Measurements from ENCODE around the gene CCDC171. TPM values are rescaled to one million over a fixed set of nuclear protein-coding genes. Genes with fewer than 3 reads are reported as not detected.
"Not testable (repeated sequence)": the region's sequence is repeated elsewhere in the genome, so short reads cannot be mapped to it uniquely, and the experiment has no call there.

The CCDC171 gene
- polyA plus RNA-seq (ENCODE audit: insufficient read length in 3 of 3): 1 to 10 TPM; 4.5 to 6.1 (median 4.5) TPM

DNA sequence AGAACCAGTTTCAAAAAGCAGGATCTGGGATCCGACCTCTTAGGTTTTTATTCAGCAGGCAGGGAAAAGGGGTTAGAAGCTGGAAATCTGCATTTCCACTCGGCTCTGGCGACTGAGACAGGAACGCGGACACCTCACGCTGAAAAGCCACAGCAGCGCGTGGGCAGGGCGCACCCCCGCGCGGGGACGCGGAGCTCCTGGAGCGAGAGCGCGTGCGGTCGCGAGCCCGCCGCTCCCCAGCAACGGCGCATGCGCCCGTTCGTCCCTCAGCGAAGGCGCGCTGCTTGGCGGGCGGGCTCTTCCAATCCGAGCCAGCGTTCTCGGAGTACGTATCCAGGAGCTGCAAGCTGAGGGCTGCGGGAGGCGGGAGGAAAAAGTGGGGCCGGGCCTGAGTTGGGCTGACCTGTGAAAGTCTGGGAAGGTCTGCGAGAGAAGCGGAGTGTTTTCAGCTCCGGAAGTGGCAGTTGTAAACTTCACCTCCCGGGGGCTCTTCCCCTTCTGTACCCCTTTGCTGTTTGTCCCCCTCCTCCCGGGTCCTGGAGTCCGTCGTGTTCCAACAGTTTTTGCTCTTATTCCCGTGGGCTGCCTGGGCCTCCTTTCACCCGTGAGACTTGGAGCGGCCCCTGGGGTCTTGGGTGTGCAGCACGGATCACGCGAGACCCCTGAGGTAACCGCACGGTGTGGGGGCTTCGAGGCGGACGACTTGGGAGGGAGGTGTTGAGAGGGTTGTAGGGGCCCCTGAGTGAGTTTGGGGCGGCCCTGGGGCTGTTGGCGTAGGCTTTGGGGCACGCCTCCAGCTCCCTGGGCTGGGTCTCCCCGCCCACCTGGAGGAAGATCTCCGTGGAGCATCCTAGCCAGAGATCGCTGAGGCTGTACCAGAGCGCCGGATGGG, at the start of gene CCDC171:
TSS of gene CCDC171 (plus strand) at position 408 of the 892 bp plus-strand sequence. CDS start 11,046 bp downstream, outside the sequence.
- peak; percentile 89 to 94 (median 92) for DNase-seq (ENCODE audit: low read depth in 3 of 3, low spot score in 2 of 3)

GRCh38 chr9:15505921-15506320, 46.9 kb upstream of the CCDC171 start:
- no peak for DNase-seq (ENCODE audit: low read depth in 3 of 3, low spot score in 2 of 3)

DNA sequence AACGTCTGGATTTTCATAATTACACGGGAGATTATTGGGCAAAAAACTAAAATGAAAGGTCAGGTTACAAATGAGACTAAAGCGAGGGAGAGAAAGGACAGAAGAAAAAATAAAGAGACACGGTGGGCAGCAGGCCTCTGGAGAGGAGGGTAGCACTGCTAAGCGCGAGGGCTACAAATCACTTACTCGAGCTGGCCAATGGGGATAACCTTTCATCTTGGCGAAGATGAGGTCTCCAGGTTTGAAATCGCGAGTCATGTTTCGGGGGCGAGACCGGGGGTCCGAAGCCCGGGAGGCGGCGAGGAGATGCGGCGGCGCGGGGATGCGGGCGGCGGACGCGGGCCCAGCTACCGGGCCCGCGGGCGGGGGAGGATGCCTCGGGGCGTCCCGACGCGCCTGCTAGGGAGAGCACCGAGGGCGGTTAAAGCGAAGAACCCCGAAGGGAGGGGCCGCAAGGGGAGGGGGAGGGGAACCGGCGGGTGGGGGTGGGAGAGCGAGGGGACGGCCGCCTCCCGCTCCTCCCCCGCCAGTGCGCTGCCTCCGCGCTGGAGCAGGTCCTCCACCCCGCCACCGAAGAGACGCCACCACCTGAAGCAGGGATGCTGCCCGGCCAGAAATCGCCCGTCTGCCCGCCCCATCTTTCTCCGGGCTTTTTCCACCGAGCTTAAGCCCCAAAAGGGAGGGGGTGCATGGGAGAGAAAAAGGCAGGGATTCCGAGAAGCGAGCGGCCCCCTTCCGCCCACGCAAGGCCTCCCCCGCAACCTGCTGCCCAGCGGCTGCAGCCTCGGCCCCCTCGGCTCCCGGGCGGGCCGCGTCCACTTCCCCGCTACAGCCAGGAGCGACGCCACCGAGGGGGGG, 42.7 kb upstream of the CCDC171 start:
- peak in 1 of 3 donors; percentile 39 for DNase-seq (ENCODE audit: low read depth in 3 of 3, low spot score in 2 of 3)

GRCh38 chr9:15510789-15511575, 41.9 kb upstream of the CCDC171 start, which contains the start of gene PSIP1:
TSS of gene PSIP1 (minus strand) at chr9:15510970. CDS start at chr9:15510188, 782 bp downstream.
- DNase-seq (ENCODE audit: low read depth in 3 of 3, low spot score in 2 of 3): peak; percentile 72 to 90 (median 82)

- DNase-seq (ENCODE audit: low read depth in 3 of 3, low spot score in 2 of 3): no peak
These were observed 40.6 kb upstream of the CCDC171 start for GRCh38 chr9:15512204-15512603.

DNA sequence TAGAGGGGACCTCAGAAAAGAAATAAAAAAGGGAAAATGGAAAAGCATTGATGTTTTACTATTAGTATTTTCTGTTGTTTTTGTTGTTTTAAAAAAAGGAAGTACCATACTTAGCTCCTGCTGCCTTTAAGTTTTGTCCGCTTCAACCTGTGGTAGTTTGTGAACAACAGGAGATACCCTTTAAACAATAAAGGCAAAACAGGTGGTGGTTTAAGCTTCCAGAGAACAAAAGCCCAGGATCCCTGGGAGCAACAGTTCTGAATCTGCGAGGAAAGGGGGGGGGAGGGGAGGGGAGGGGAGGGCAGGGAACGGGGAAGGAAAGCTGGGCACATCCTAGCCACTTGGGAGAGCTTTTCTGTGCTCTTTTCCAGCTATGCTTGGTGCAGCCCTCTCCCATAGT, 40.0 kb upstream of the CCDC171 start:
- no peak for DNase-seq (ENCODE audit: low read depth in 3 of 3, low spot score in 2 of 3)

DNA sequence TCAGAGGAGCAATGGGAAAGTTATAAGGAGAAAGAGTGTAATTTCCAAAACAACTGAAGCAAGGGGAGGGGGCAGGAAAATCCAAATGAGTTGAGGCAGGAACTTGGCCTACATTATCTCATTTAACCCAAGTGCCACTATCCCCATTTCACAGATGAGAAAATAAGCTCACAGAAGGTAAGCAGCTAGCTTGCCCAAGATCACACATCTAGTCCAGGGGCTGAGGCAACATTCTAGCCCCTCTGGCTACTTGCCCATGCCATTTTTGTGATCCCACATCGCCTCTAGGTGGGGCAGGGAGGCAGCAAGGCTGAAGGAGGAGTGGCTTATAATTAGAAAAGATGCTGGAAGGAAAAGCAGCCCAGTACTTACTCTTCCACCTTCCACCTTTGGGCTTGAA, 39.5 kb upstream of the CCDC171 start:
- DNase-seq (ENCODE audit: low read depth in 3 of 3, low spot score in 2 of 3): no peak

DNA sequence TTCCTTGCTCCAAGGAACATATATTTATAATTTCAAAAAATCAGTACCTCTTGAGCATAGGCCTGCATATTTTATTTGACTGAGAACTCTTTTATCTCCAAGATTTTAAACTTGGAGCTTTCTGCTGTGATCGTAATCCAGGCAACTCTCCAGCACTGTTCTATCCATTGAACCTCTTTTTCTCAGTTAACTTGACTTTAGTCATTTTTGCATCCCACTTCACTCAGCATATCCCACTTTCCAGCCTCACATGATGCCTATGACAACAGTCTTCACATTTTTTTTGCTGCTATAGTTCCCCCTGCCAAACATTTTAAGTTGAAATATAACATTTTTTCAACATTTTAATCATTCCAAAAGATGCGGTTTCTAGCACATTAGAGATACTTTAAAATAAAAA, 33.0 kb upstream of the CCDC171 start:
- DNase-seq (ENCODE audit: low read depth in 3 of 3, low spot score in 2 of 3): no peak

GRCh38 chr9:15521254-15521653, 31.6 kb upstream of the CCDC171 start:
- DNase-seq (ENCODE audit: low read depth in 3 of 3, low spot score in 2 of 3): no peak

DNA sequence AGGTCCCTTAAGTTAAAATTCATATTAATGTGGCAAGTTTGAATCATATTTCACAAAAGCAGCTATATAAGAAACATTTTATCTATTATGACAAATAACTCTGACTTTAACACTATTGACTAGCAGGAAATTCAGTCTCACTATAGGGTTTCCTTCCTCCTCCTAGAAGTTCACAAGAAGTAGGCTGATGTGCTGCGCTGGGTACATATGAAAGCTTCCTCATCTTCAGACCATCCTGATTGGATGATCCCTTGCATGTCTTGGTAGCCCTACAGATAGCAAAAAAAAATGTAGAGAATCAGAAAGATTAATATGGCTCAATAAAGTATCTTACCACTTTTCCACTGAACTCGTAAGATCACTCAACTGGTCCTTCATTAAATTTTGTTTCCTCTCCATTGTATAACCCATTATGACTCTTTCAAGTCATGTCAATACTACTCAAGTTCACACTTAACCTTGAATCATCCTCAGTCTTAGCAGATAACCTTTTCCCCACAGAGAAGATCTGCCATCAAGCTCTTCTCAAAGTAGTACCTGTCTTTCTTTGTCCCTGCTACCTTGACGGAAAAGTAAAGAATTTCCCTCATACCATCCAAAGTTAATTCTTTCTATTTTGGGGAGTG, 30.6 kb upstream of the CCDC171 start:
- no peak for DNase-seq (ENCODE audit: low read depth in 3 of 3, low spot score in 2 of 3)

DNA sequence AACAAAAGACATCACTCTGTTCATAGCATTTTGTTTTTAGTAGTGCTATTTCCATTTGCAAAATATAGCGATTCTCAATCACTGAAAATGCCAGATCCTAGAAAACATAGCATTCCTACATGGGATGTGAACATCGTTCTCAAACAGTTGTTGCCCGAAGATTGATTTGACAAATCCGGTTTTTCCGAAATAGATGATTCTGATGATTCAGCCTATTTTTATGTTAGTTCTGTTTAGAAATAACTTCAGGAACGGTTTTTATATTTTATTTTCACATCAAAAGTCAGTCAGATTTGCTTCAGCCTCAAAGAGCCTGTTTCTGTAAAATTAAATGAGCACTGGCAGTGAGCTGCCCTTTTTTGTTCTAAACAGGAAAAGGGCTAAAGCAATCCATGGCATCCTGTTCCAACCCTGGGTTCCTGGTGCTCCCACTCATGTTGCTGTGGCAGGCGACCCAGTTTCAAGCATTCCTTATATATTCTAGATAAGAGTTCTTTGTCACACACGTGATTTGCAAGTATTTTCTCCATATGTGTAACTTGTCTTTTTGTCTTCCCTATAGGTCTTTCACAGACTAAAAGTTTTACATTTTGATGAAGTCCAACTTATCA, 27.9 kb upstream of the CCDC171 start:
- DNase-seq (ENCODE audit: low read depth in 3 of 3, low spot score in 2 of 3): no peak

DNA sequence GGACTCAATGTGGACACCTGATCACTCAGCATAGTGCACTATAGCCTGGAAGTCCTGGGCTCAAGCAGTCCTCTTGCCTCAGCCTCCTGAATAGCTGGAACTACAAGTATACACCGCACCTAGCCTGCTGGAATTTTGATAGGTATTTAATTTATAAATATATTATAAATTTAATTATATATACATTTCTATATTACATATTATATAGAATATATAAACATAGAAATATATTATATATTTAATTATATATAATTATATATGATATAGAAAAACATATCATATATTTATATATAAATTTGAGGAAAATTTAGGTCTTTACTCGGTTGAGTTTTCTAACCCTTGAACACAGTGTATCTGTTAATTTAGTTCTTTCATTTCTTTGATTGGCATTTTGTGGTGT, 26.9 kb upstream of the CCDC171 start:
- DNase-seq (ENCODE audit: low read depth in 3 of 3, low spot score in 2 of 3): no peak

DNA sequence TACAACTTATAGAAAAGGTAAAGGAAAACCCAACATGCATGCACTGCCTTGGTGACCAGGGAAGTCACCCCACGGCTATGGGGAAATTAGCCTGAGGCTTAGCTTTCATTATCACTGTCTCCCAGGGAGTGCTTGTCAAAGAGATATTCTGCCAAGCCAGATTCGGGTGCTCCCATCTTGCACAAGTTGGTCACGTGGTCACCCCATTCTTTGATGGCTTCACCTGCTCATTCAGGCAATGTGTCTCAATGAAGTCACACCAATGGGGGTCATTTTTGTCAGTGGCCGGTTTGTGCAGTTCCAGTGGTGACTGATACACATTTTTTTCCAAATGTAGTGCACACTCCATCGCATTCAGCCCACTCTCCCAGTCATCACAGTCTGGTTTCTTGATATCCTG, 25.8 kb upstream of the CCDC171 start:
- DNase-seq (ENCODE audit: low read depth in 3 of 3, low spot score in 2 of 3): not testable (repeated sequence)

GRCh38 chr9:15529566-15530324, 23.1 kb upstream of the CCDC171 start:
- no peak for DNase-seq (ENCODE audit: low read depth in 3 of 3, low spot score in 2 of 3)

- DNase-seq (ENCODE audit: low read depth in 3 of 3, low spot score in 2 of 3): no peak
These were observed 21.5 kb upstream of the CCDC171 start for GRCh38 chr9:15531380-15531779.

- no peak for DNase-seq (ENCODE audit: low read depth in 3 of 3, low spot score in 2 of 3)
These were observed 11.0 kb upstream of the CCDC171 start for GRCh38 chr9:15541872-15542271.

- DNase-seq (ENCODE audit: low read depth in 3 of 3, low spot score in 2 of 3): no peak
These were observed 10.2 kb upstream of the CCDC171 start for GRCh38 chr9:15542624-15543023.

DNA sequence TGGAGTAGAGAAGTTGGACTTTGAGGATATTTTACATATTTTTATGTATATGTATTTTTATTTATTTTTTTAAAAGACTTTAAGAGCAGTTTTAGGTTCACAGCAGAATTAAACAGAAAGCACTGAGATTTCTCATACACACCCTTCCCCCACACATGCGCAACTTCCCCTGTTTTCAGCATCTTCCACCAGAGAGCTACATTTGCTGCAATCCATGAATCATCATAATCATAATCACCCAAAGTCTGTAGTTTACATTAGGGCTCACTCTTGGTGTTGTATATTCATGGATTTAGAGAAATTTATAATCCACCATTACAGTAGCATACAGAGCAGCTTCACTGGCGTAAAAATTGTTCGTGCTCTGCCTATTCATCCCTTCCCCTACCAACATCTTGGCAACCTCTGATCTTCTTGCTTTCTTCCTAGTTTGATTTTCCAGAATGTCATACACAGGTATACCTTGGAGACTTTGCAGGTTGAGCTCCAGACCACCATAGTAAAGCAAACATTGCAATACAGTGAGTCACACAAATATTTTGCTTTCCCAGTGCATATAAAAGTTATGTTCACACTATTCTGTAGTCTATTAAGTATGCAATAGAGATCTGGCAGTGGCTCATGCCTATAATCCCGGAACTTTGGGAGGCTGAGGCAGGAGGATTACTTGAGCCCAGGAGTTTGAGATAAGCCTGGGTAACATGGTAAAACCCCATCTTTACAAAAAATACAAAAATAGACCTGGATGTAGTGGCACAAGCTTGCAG, 9.6 kb upstream of the CCDC171 start:
- no peak for DNase-seq (ENCODE audit: low read depth in 3 of 3, low spot score in 2 of 3)

Data from right renal cortex interstitium (tissue), 3 donors.